KMS-11 (cell line): ENCODE measurements around the gene FOXP1.

Experiments used
- H2AFZ ChIP-seq: fragments of 200-600 bp; sonication (generic); 2 replicates; pipeline ENCODE4 v1.6.1; 2016; ENCODE audit warnings: antibody characterized with exemption, mixed run types, low read depth
- H3K27ac ChIP-seq: fragments of 200-600 bp; sonication (generic); 2 replicates; pipeline ENCODE4 v1.6.1; 2016; ENCODE audit warnings: mild to moderate bottlenecking, mixed run types
- H3K27me3 ChIP-seq: fragments of 200-600 bp; sonication (generic); 2 replicates; pipeline ENCODE4 v1.6.1; 2017; ENCODE audit warnings: mild to moderate bottlenecking, low read depth, mixed run types, moderate library complexity; ENCODE audit not compliant: insufficient read depth
- H3K36me3 ChIP-seq: fragments of 200-600 bp; sonication (generic); 2 replicates; pipeline ENCODE4 v1.6.1; 2017; ENCODE audit warnings: mild to moderate bottlenecking, mixed run types; ENCODE audit not compliant: insufficient read depth
- H3K4me1 ChIP-seq: fragments of 200-600 bp; sonication (generic); 2 replicates; pipeline ENCODE4 v1.6.1; 2016; ENCODE audit warnings: mild to moderate bottlenecking, low read depth, mixed run types; ENCODE audit not compliant: poor library complexity, severe bottlenecking
- H3K4me2 ChIP-seq: fragments of 200-600 bp; sonication (generic); 2 replicates; pipeline ENCODE4 v1.7.0; 2016; ENCODE audit warnings: mild to moderate bottlenecking, mixed run types
- H3K4me3 ChIP-seq: fragments of 200-600 bp; sonication (generic); IDR thresholded peaks from 2 replicates; pipeline ENCODE4 v1.6.1; 2017; ENCODE audit warnings: low read depth, low read length, mixed read lengths; ENCODE audit not compliant: insufficient read depth
- H3K79me2 ChIP-seq: fragments of 200-600 bp; sonication (generic); 2 replicates; pipeline ENCODE4 v1.6.1; 2016; ENCODE audit warnings: low read depth, mixed run types; ENCODE audit not compliant: insufficient read depth
- H3K9ac ChIP-seq: fragments of 200-600 bp; sonication (generic); 2 replicates; pipeline ENCODE4 v1.6.1; 2016; ENCODE audit warnings: mild to moderate bottlenecking, mixed run types
- H4K20me1 ChIP-seq: fragments of 200-600 bp; sonication (generic); 2 replicates; pipeline ENCODE4 v1.6.1; 2016; ENCODE audit warnings: mild to moderate bottlenecking, mixed run types; ENCODE audit not compliant: insufficient read depth
- TF ChIP-seq, protein P1 (sequence below): fragments of 200-600 bp; sonication (generic); conservative IDR thresholded peaks from 2 replicates; pipeline ENCODE4 v1.6.1; 2017; ENCODE audit warnings: low read depth, mild to moderate bottlenecking, antibody characterized with exemption, low read length, moderate library complexity, mixed read lengths

FOXP1 gene

DNA sequence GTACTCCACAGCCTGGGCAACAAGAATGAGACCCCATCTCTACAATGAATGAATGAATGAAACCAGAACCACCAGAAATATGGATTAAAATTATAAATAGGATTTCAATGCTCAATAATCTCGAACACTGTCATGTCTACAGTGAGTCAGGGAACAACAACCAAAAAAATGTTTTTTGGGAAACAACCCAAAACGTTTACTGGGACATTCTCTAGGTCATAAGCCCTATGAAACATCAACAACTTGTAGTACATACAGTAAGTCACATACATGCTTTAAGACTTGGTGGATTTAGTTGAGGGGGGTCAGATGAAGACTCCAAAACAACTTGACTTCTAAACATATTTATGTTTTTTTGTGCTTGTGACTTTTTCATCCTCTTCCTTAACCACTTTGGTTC lies 511.2 kb downstream of the FOXP1 start:
- Histone ChIP-seq H4K20me1 (no peaks in the 10 kb centered on the region), H2AFZ (no peak overlapping the region), H3K79me2 (no peaks in the 10 kb centered on the region), H3K27me3 (no peaks in the 10 kb centered on the region), H3K4me3 (no peak overlapping the region), H3K36me3 (no peaks in the 10 kb centered on the region), H3K4me1 (peaks cover 18% of the 10 kb centered on the region), H3K9ac (no peak overlapping the region), H3K4me2 (no peak overlapping the region), H3K27ac (no peak overlapping the region)
- TF ChIP-seq, protein P1, sequence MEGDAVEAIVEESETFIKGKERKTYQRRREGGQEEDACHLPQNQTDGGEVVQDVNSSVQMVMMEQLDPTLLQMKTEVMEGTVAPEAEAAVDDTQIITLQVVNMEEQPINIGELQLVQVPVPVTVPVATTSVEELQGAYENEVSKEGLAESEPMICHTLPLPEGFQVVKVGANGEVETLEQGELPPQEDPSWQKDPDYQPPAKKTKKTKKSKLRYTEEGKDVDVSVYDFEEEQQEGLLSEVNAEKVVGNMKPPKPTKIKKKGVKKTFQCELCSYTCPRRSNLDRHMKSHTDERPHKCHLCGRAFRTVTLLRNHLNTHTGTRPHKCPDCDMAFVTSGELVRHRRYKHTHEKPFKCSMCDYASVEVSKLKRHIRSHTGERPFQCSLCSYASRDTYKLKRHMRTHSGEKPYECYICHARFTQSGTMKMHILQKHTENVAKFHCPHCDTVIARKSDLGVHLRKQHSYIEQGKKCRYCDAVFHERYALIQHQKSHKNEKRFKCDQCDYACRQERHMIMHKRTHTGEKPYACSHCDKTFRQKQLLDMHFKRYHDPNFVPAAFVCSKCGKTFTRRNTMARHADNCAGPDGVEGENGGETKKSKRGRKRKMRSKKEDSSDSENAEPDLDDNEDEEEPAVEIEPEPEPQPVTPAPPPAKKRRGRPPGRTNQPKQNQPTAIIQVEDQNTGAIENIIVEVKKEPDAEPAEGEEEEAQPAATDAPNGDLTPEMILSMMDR, result no peak

GRCh38 chr3:71070497-71071463 lies 512.7 kb downstream of the FOXP1 start:
- H3K4me3 ChIP-seq, result no peak overlapping the region
- H3K4me2 ChIP-seq, result no peak overlapping the region
- no peak overlapping the region for H2AFZ ChIP-seq
- H3K9ac ChIP-seq, result no peak overlapping the region
- H3K27ac ChIP-seq, result no peak overlapping the region
- peaks cover 33% of the 10 kb centered on the region for H3K4me1 ChIP-seq
- H4K20me1 ChIP-seq, result no peaks in the 10 kb centered on the region
- TF ChIP-seq, protein P1, result no peak
- no peaks in the 10 kb centered on the region for H3K27me3 ChIP-seq
- no peaks in the 10 kb centered on the region for H3K79me2 ChIP-seq
- no peaks in the 10 kb centered on the region for H3K36me3 ChIP-seq

GRCh38 chr3:71069797-71070196 lies 513.7 kb downstream of the FOXP1 start:
- Histone ChIP-seq H2AFZ (no peak overlapping the region), H3K27me3 (no peaks in the 10 kb centered on the region), H4K20me1 (no peaks in the 10 kb centered on the region), H3K36me3 (no peaks in the 10 kb centered on the region), H3K79me2 (no peaks in the 10 kb centered on the region), H3K4me2 (no peak overlapping the region), H3K9ac (no peak overlapping the region), H3K27ac (no peak overlapping the region), H3K4me3 (no peak overlapping the region), H3K4me1 (peaks cover 36% of the 10 kb centered on the region)
- TF ChIP-seq, protein P1, result no peak; the same call in 1 of the 2 replicates

DNA sequence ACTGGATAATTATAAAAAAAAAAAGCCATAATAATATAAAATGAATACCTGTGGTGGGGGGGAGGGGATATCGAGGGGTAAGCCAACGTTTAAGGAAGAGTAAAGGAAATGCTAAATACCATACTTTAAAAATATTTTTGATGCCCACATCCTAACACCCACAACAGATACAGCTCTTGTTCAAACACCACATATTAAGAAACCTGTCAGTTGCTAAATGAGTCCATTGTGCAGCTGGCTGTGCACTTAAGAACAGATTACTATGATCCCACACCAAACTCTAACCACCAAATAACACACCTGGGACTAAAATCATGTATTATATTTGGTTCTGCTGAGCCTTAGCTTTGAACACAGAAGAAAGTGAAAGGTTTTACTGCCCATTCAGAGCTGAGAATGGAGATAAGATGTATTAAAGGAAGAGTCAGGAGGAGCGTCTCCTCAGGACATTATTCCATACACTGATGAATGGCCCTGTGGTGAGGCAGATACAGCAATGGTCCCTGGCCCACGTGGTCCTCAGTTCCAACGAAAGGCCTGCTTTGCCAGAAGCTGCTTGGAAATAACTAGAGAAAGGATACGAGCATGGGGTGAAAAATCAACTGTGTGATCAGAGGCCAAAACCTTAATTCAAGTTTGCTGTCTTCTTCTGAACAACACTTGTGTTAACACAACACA lies 515.4 kb downstream of the FOXP1 start:
- H3K36me3 ChIP-seq, result no peaks in the 10 kb centered on the region
- H3K9ac ChIP-seq, result no peak overlapping the region
- H3K79me2 ChIP-seq, result peaks cover 13% of the 10 kb centered on the region; the same call in 1 of the 2 replicates
- no peak overlapping the region for H3K27ac ChIP-seq
- H3K4me2 ChIP-seq, result peak overlapping the region; percentile 61
- H4K20me1 ChIP-seq, result no peaks in the 10 kb centered on the region
- no peak overlapping the region for H2AFZ ChIP-seq
- TF ChIP-seq, protein P1, result no peak
- peaks cover 36% of the 10 kb centered on the region for H3K4me1 ChIP-seq
- H3K4me3 ChIP-seq, result no peak overlapping the region
- H3K27me3 ChIP-seq, result no peaks in the 10 kb centered on the region
